Hypothalamus (tissue), 51 donors: Measurements from ENCODE around the gene DCAF6.

Experiments
- DNase-seq, 51 donors: peaks; one replicate each; lab custom pipeline; 2025; lab: John Stamatoyannopoulos, UW

The DCAF6 gene

GRCh38 chr1:168082008-168082876, 145.8 kb downstream of the DCAF6 start:
- peak in 41 of 51 donors; percentile 11 to 75 (median 51) for DNase-seq

- peak in 1 of 51 donors; percentile 20 for DNase-seq
These were observed 147.2 kb downstream of the DCAF6 start for GRCh38 chr1:168083456-168084325.

GRCh38 chr1:168084396-168085231, 148.1 kb downstream of the DCAF6 start:
- peak in 17 of 51 donors; percentile 6 to 46 (median 16) for DNase-seq

GRCh38 chr1:168085401-168085872, 149.0 kb downstream of the DCAF6 start:
- peak in 21 of 51 donors; percentile 2 to 57 (median 34) for DNase-seq

GRCh38 chr1:168086438-168086837, 150.0 kb downstream of the DCAF6 start:
- no peak for DNase-seq

GRCh38 chr1:168087696-168088095, 151.2 kb downstream of the DCAF6 start:
- no peak for DNase-seq

GRCh38 chr1:168088511-168089325, 152.2 kb downstream of the DCAF6 start:
- no peak for DNase-seq

GRCh38 chr1:168089326-168089978, 153.0 kb downstream of the DCAF6 start:
- no peak for DNase-seq

GRCh38 chr1:168089979-168090337, 153.5 kb downstream of the DCAF6 start:
- no peak for DNase-seq

GRCh38 chr1:168090395-168090794, 153.9 kb downstream of the DCAF6 start:
- DNase-seq, result no peak

- DNase-seq, result no peak
These were observed 154.6 kb downstream of the DCAF6 start for GRCh38 chr1:168091063-168091462.

- peak in 2 of 51 donors; percentile 3 to 11 for DNase-seq
These were observed 155.5 kb downstream of the DCAF6 start for GRCh38 chr1:168091720-168092550.

- DNase-seq, result peak in 1 of 51 donors; percentile 3
These were observed 156.3 kb downstream of the DCAF6 start for GRCh38 chr1:168092566-168093355.

GRCh38 chr1:168093616-168094015, 157.1 kb downstream of the DCAF6 start:
- DNase-seq, result no peak

- DNase-seq, result no peak
These were observed 159.0 kb downstream of the DCAF6 start for GRCh38 chr1:168095476-168095875.

- DNase-seq, result no peak
These were observed 160.0 kb downstream of the DCAF6 start for GRCh38 chr1:168096296-168097165.
